Measurements from ENCODE around the gene ZNF729.
"Not testable (repeated sequence)": the region's sequence is repeated elsewhere in the genome, so short reads cannot be mapped to it uniquely, and the experiment has no call there.

Gene ZNF729

GRCh38 chr19:22286151-22286810 lies at the start of gene ZNF729:
ZNF729 (plus strand) TSS chr19:22286441; CDS start chr19:22286526, 85 bp downstream.
- DNase-seq (ENCODE audit: low read depth): no peak

- no peak for DNase-seq (ENCODE audit: low read depth)
Observed at GRCh38 chr19:22256856-22257255, 29.4 kb upstream of the ZNF729 start.

GRCh38 chr19:22257381-22257780 lies 28.9 kb upstream of the ZNF729 start:
- DNase-seq (ENCODE audit: low read depth): no peak

GRCh38 chr19:22257916-22258315 lies 28.3 kb upstream of the ZNF729 start:
- no peak for DNase-seq (ENCODE audit: low read depth)

GRCh38 chr19:22260499-22260898 lies 25.7 kb upstream of the ZNF729 start:
- no peak for DNase-seq (ENCODE audit: low read depth)

- DNase-seq (ENCODE audit: low read depth): no peak
Observed at GRCh38 chr19:22261596-22261995, 24.6 kb upstream of the ZNF729 start.

GRCh38 chr19:22263121-22263520 lies 23.1 kb upstream of the ZNF729 start:
- DNase-seq (ENCODE audit: low read depth): no peak

- not testable (repeated sequence) for DNase-seq (ENCODE audit: low read depth)
Observed at GRCh38 chr19:22321554-22321953, 35.3 kb downstream of the ZNF729 start.

- DNase-seq (ENCODE audit: low read depth): no peak
Observed at GRCh38 chr19:22326219-22326618, 40.0 kb downstream of the ZNF729 start.

- DNase-seq (ENCODE audit: low read depth): no peak
Observed at GRCh38 chr19:22327321-22327720, 41.1 kb downstream of the ZNF729 start.

- no peak for DNase-seq (ENCODE audit: low read depth)
Observed at GRCh38 chr19:22331521-22331920, 45.3 kb downstream of the ZNF729 start.

- peak; percentile 37 for DNase-seq (ENCODE audit: low read depth)
Observed at GRCh38 chr19:22332924-22333323, 46.7 kb downstream of the ZNF729 start.

GRCh38 chr19:22335716-22336115 lies 49.5 kb downstream of the ZNF729 start:
- no peak for DNase-seq (ENCODE audit: low read depth)

GRCh38 chr19:22354665-22355064 lies 68.4 kb downstream of the ZNF729 start:
- no peak for DNase-seq (ENCODE audit: low read depth)

All from ELR (cell line).